ENCODE data around the gene PHF3.

DNA sequence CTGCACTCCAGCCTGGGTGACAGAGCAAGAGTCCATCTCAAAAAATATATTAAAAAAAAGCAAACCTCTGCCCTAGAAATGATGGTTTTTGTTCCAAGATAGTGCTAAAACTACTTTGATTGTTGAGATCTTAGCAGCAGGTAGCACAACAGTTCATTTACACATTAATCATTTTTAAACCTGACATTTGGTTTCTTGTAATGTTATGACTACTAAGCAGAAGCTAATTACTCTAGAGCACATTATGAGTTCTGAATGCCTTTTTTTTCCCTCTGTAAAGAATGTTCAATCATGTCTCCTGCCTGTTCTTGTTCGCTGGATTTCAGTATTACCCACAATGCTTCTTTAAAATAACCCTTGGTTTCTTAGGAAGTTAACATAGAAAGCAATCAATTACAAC, 24.7 kb upstream of the PHF3 start:
- TF ChIP-seq, protein P1, sequence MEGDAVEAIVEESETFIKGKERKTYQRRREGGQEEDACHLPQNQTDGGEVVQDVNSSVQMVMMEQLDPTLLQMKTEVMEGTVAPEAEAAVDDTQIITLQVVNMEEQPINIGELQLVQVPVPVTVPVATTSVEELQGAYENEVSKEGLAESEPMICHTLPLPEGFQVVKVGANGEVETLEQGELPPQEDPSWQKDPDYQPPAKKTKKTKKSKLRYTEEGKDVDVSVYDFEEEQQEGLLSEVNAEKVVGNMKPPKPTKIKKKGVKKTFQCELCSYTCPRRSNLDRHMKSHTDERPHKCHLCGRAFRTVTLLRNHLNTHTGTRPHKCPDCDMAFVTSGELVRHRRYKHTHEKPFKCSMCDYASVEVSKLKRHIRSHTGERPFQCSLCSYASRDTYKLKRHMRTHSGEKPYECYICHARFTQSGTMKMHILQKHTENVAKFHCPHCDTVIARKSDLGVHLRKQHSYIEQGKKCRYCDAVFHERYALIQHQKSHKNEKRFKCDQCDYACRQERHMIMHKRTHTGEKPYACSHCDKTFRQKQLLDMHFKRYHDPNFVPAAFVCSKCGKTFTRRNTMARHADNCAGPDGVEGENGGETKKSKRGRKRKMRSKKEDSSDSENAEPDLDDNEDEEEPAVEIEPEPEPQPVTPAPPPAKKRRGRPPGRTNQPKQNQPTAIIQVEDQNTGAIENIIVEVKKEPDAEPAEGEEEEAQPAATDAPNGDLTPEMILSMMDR (IDR thresholded peaks at IDR 0.05), result no peak
- TF ChIP-seq EP300 (IDR thresholded peaks at IDR 0.05), result no peak
- TF ChIP-seq POLR2A (IDR thresholded peaks at IDR 0.05), result no peak
